LNCaP clone FGC (cell line): ENCODE data around the gene TPMT.
A peak's percentile ranks its signal among the peaks of the same experiment; 100 is the strongest.

Experiments
- DNase-seq: peaks from one replicate; pipeline ENCODE4 v3.0.0-alpha.2; 2011; ENCODE audit warnings: low read depth
- H3K4me3 ChIP-seq: 2 replicates; pipeline ENCODE4 v1.5.1; 2011; ENCODE audit warnings: mild to moderate bottlenecking, low read depth, low read length, control low read depth
- CTCF ChIP-seq: IDR thresholded peaks from 2 replicates; pipeline ENCODE4 v1.5.1; 2012; ENCODE audit warnings: mild to moderate bottlenecking; ENCODE audit not compliant: control insufficient read depth, insufficient read depth; ENCODE audit errors: extremely low read depth

Gene TPMT

GRCh38 chr6:18138906-18139305 is 16.0 kb downstream of the TPMT start:
- DNase-seq, result no peak
- H3K4me3 ChIP-seq, result no peak overlapping the region
- TF ChIP-seq CTCF, result no peak

GRCh38 chr6:18136260-18136659 is 18.6 kb downstream of the TPMT start:
- no peak overlapping the region for H3K4me3 ChIP-seq
- no peak for DNase-seq
- TF ChIP-seq CTCF, result no peak

GRCh38 chr6:18135171-18135570 is 19.7 kb downstream of the TPMT start:
- H3K4me3 ChIP-seq, result no peak overlapping the region
- DNase-seq, result no peak
- TF ChIP-seq CTCF, result no peak

- DNase-seq, result no peak
- no peak for TF ChIP-seq CTCF
- H3K4me3 ChIP-seq, result no peak overlapping the region
Observed at GRCh38 chr6:18132346-18132745, 22.5 kb downstream of the TPMT start.

- no peak for TF ChIP-seq CTCF
- no peak for DNase-seq
- H3K4me3 ChIP-seq, result no peak overlapping the region
Observed at GRCh38 chr6:18126121-18126520, 28.8 kb downstream of the TPMT start.

GRCh38 chr6:18122128-18123093 is 32.5 kb downstream of the TPMT start, which contains the start of gene NHLRC1:
Gene NHLRC1 (minus strand): TSS chr6:18122677. CDS start chr6:18122606, 71 bp downstream.
- TF ChIP-seq CTCF, result peak; percentile 68
- H3K4me3 ChIP-seq, result no peak within 1 kb of the TSS
- peak; percentile 27 for DNase-seq
